ENCODE data around the gene EML4. TPM values are rescaled to one million over a fixed set of nuclear protein-coding genes. Genes with fewer than 3 reads are reported as not detected.
"Not testable (repeated sequence)": the region's sequence is repeated elsewhere in the genome, so short reads cannot be mapped to it uniquely, and the experiment has no call there.

The EML4 gene
- total RNA-seq, 1 donor, result 178 TPM

DNA sequence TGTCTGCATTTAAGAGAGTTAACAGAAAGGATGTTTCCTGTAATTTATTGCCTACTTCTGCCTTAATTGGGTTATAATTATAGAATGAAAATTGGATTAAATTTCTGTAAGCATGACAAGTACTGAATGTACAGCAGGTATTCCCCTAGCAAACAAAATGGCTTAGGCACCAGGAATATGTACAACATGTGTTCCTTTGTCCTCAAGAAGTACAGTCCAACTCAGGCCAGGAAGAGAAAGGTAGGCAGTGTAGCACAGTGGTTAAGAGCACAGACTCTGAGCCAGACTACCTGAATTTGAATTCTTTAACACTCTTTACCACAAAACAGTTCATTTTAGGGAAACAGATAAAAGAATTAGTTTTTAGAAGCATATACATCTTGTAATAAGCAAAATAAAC, 148.8 kb downstream of the EML4 start:
- Histone ChIP-seq H3K4me3 (ENCODE audit: low read length) (no peak overlapping the region), H3K27me3 (ENCODE audit: insufficient read depth, low read length) (no peaks in the 10 kb centered on the region), H3K9me3 (ENCODE audit: low read depth, low read length) (no peaks in the 10 kb centered on the region), H3K4me1 (ENCODE audit: insufficient read depth, low read length) (peaks cover 17% of the 10 kb centered on the region)

DNA sequence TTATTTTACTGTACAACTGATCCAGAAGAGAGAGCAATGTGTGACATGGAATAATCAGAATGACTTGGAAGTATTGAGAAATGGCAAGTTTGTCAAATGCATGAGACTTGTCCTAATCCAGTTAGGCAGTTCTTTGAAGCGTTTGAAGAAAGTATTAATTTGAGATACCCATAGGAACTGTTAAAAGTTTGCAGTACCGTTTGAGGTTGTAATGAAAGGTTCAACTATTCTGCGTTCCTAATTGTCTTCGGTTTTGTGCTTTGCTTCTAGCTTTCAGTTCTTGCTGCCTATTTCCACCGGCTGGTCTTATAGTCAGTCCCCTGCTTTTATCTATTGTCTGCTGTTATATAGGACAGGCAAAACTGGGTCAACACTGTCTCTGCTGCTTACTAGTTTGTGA, 150.1 kb downstream of the EML4 start:
- H3K4me3 ChIP-seq (ENCODE audit: low read length), result no peak overlapping the region
- no peaks in the 10 kb centered on the region for H3K9me3 ChIP-seq (ENCODE audit: low read depth, low read length)
- H3K4me1 ChIP-seq (ENCODE audit: insufficient read depth, low read length), result peaks cover 17% of the 10 kb centered on the region
- H3K27me3 ChIP-seq (ENCODE audit: insufficient read depth, low read length), result no peaks in the 10 kb centered on the region

DNA sequence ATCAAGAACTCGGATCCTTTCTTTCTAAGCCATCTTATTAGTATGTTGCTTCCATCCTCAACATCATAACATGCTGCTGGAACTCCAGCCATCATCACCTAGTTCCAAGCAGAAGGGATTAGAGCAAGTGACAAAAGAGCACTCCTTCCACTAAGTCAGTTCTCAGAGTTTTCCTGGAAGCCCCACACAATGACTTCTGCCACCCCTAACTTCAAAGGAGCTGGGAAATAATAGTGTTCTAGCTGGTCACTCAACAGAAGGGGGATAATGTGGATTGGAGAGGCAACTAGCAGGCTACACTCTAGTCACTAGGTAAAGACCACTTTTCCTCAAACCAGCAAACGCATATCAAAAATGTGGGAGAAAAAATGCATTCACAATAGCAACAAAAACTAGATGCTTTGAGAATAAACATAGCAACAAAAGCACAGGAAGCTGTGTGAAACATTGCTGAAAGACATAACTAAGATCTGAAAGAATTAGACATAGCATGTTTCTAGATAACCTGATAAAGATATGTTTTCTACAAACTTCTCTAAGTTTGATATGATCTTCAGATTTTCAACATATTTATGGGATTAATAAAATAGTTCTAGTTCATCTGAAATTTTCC, 152.4 kb downstream of the EML4 start:
- Histone ChIP-seq H3K4me3 (ENCODE audit: low read length) (no peak overlapping the region), H3K9me3 (ENCODE audit: low read depth, low read length) (no peaks in the 10 kb centered on the region), H3K4me1 (ENCODE audit: insufficient read depth, low read length) (peaks cover 3% of the 10 kb centered on the region), H3K27me3 (ENCODE audit: insufficient read depth, low read length) (no peaks in the 10 kb centered on the region)

DNA sequence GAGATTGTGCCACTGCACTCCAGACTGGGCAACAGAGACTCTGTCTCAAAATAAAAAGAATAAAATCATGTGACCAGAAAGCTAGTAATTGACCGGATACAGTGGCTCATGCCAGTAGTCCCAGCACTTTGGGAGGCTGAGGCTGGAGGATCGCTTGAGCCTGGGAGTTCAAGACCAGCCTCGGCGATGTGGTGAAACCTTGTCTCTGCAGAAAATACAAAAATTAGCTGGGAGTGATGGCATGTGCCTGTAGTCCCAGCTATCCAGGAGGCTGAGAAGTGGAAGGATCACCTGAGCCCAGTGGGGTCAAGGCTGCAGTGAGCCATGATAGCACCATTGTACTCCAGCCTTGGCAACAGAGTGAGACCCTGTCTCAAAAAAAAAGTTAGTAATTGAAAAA, 155.1 kb downstream of the EML4 start:
- H3K9me3 ChIP-seq (ENCODE audit: low read depth, low read length), result no peaks in the 10 kb centered on the region
- H3K27me3 ChIP-seq (ENCODE audit: insufficient read depth, low read length), result no peaks in the 10 kb centered on the region
- H3K4me3 ChIP-seq (ENCODE audit: low read length), result no peak overlapping the region
- peaks cover 3% of the 10 kb centered on the region for H3K4me1 ChIP-seq (ENCODE audit: insufficient read depth, low read length)

DNA sequence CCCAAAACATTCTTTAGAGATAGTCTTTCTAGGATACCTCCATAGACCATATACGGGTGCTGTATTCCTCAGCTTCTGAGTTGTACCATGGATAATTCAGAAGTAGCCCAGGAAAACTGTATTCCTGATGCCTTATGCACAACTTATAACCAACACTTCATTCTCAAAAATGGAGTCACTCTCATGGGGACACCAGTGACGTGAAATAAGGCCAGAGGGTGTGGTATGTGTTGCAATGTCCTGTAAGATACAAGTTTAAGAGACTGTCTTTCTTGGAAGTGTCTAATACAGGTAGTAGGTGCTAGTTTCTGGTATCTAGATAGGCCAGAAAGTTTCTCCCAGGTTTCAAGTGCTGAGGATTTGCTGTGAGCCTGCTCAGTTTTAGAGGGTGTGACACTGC, 155.8 kb downstream of the EML4 start:
- Histone ChIP-seq H3K9me3 (ENCODE audit: low read depth, low read length) (no peaks in the 10 kb centered on the region), H3K4me1 (ENCODE audit: insufficient read depth, low read length) (peaks cover 3% of the 10 kb centered on the region), H3K27me3 (ENCODE audit: insufficient read depth, low read length) (no peaks in the 10 kb centered on the region), H3K4me3 (ENCODE audit: low read length) (no peak overlapping the region)

DNA sequence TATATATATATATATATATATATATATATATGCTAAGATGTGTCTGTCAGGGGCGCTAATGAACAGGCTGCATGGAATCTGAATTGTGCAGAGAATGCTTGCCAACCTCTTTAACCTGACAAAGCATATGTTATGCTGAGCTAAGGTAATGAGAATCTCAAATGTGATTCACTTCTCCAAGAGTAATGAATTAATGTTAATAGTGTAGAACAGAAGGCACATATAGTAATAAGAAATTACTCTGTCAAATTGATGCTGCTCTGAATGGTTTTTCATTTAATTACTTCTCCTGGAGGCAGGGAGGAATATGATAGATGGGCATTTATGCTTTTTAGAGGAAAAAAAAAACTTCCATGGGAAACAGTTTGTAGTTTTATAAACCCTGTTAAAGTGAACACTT, 156.5 kb downstream of the EML4 start:
- H3K9me3 ChIP-seq (ENCODE audit: low read depth, low read length), result no peaks in the 10 kb centered on the region
- H3K4me1 ChIP-seq (ENCODE audit: insufficient read depth, low read length), result peaks cover 3% of the 10 kb centered on the region
- no peak overlapping the region for H3K4me3 ChIP-seq (ENCODE audit: low read length)
- H3K27me3 ChIP-seq (ENCODE audit: insufficient read depth, low read length), result no peaks in the 10 kb centered on the region

DNA sequence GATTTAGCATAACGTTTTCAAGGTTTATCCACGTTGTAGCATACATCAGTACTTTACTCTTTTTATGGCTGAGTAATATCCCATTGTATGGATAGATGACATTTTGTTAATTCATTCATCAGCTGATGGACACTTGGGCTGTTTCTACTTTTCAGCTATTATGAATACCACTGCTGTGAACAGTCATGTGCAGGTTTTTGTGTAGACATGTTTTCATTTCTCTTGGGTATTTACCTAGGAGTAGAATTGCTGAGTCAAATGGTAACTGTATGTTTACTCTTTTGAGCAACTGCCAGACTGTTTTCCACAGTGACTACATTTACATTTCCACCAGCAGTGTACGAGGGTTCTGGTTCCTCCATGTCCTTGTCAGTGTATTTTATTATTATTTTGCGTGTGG, 158.0 kb downstream of the EML4 start:
- Histone ChIP-seq H3K9me3 (ENCODE audit: low read depth, low read length) (no peaks in the 10 kb centered on the region), H3K4me3 (ENCODE audit: low read length) (no peak overlapping the region), H3K27me3 (ENCODE audit: insufficient read depth, low read length) (no peaks in the 10 kb centered on the region), H3K4me1 (ENCODE audit: insufficient read depth, low read length) (no peaks in the 10 kb centered on the region)

DNA sequence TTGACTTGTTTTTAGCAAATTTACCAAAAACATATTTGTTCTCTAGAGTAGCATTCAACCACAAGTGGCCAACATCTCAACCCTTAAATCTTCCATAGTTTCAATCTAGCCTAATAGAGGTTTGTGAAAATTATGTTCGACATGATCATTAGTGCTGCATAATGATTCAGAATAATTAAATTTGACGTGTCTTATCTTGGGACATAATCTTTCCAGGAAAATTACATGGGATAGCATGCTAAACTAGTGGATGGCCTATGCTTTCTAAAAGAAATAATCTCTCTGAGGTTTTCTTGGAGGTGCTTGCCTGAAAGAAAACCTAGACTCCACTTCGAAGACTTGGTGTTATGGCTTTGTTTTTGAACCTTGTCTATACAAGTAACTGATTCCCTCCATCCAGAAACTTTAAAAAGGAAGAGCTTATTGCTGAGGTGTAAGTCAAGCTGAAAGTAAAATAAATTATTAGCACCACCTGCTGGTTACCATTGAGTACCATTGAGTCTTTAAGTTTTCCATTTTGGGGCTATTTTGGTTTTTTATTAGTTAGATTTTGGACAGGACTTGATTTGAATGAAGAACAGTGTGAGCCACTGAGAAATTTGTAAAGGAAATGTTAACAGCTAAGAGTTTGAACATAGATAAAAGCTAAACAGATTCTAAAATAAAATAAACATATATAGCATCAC, 159.1 kb downstream of the EML4 start:
- Histone ChIP-seq H3K9me3 (ENCODE audit: low read depth, low read length) (no peaks in the 10 kb centered on the region), H3K4me1 (ENCODE audit: insufficient read depth, low read length) (no peaks in the 10 kb centered on the region), H3K4me3 (ENCODE audit: low read length) (no peak overlapping the region), H3K27me3 (ENCODE audit: insufficient read depth, low read length) (no peaks in the 10 kb centered on the region)

DNA sequence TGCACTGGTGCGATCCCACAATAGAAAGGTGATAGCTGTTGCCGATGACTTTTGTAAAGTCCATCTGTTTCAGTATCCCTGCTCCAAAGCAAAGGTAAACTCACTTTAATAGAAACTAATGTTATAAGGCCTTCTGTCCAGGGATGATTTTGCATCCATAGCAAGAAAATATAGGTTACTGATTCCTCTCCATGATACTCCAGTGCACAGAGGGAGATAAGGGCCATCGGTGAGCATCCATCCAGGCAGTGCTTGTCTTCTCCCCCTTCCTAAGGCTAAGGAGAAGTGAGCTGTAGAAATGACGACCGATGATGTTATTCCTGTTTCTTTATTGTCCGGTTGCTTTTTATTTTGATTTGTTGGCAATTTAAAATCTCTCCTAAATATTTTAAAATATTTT, 159.8 kb downstream of the EML4 start:
- Histone ChIP-seq H3K27me3 (ENCODE audit: insufficient read depth, low read length) (no peaks in the 10 kb centered on the region), H3K9me3 (ENCODE audit: low read depth, low read length) (no peaks in the 10 kb centered on the region), H3K4me1 (ENCODE audit: insufficient read depth, low read length) (no peaks in the 10 kb centered on the region), H3K4me3 (ENCODE audit: low read length) (no peak overlapping the region)

DNA sequence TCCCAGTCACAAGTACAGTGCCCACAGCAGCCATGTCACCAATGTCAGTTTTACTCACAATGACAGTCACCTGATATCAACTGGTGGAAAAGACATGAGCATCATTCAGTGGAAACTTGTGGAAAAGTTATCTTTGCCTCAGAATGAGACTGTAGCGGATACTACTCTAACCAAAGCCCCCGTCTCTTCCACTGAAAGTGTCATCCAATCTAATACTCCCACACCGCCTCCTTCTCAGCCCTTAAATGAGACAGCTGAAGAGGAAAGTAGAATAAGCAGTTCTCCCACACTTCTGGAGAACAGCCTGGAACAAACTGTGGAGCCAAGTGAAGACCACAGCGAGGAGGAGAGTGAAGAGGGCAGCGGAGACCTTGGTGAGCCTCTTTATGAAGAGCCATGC, 160.6 kb downstream of the EML4 start:
- no peaks in the 10 kb centered on the region for H3K9me3 ChIP-seq (ENCODE audit: low read depth, low read length)
- no peak overlapping the region for H3K4me3 ChIP-seq (ENCODE audit: low read length)
- no peaks in the 10 kb centered on the region for H3K4me1 ChIP-seq (ENCODE audit: insufficient read depth, low read length)
- H3K27me3 ChIP-seq (ENCODE audit: insufficient read depth, low read length), result no peaks in the 10 kb centered on the region

DNA sequence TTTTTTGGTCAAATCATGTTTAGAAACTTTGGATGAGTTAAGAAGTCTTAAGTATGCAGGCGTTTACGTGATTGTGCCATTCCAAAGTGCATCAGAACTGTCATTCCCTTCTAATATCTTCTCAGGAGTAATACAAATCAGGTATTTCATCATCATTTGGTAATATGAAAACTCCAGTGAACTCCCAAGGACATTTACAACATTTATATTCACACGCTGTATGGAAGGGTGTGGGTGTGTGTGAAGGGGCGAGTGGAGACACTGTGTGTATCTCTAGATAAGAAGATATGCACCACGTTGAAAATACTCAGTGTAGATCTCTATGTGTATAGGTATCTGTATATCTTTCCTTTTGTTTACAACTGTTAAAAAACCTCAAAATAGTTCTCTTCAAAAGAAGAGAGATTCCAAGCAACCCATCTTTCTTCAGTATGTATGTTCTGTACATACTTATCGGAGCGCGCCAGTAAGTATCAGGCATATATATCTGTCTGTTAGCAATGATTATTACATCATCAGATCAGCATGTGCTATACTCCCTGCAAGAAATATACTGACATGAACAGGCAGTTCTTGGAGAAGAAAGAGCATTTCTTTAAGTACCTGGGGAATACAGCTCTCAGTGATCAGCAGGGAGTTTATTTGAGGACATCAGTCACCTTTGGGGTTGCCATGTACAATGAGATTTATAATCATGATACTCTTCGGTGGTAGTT, 162.6 kb downstream of the EML4 start:
- Histone ChIP-seq H3K4me1 (ENCODE audit: insufficient read depth, low read length) (no peaks in the 10 kb centered on the region), H3K9me3 (ENCODE audit: low read depth, low read length) (no peaks in the 10 kb centered on the region), H3K27me3 (ENCODE audit: insufficient read depth, low read length) (no peaks in the 10 kb centered on the region)

DNA sequence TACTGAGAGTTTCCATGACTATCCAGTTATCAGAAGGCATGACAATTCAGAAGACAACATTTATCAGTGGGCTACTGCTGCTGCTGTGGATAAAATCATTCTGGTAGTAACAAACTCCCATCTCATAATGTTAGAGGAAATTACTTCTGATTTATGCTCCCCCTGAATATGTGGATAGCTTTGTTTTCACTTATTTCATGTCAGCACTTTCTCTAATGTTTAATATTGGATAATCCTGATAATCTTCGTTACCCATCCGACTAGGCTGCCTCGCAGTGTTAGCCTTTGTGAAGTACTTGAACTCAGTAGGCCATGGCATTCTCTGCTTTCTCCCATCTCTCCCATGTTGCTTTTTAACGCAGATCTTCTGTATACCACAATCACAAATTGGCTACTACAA, 163.4 kb downstream of the EML4 start:
- Histone ChIP-seq H3K9me3 (ENCODE audit: low read depth, low read length) (no peaks in the 10 kb centered on the region), H3K4me3 (ENCODE audit: low read length) (no peak overlapping the region), H3K27me3 (ENCODE audit: insufficient read depth, low read length) (no peaks in the 10 kb centered on the region), H3K4me1 (ENCODE audit: insufficient read depth, low read length) (no peaks in the 10 kb centered on the region)

More for the DNA sequence above, 162.6 kb downstream of the EML4 start:
- H3K4me3 ChIP-seq (ENCODE audit: low read length), result no peak overlapping the region

DNA sequence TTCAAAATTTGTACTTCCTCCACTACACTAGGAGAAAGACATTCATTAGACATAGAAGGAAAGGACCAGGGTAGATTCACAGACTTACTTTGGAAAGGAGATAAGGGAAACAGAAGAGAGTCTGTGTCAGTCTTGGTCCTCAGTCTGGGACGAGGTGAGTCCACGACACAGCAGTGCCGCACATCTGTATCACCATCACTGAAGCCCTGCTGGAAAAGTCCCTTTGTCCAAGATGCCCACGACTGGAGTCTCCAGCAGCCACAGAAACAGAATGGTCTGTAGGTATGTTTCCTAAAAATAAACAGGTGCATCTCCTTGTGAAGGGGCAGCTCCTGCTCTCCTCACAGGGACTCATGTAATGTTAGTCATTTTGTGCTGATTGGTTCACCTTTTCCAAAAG, 164.4 kb downstream of the EML4 start:
- no peak overlapping the region for H3K4me3 ChIP-seq (ENCODE audit: low read length)
- no peaks in the 10 kb centered on the region for H3K4me1 ChIP-seq (ENCODE audit: insufficient read depth, low read length)
- H3K27me3 ChIP-seq (ENCODE audit: insufficient read depth, low read length), result no peaks in the 10 kb centered on the region
- no peaks in the 10 kb centered on the region for H3K9me3 ChIP-seq (ENCODE audit: low read depth, low read length)

DNA sequence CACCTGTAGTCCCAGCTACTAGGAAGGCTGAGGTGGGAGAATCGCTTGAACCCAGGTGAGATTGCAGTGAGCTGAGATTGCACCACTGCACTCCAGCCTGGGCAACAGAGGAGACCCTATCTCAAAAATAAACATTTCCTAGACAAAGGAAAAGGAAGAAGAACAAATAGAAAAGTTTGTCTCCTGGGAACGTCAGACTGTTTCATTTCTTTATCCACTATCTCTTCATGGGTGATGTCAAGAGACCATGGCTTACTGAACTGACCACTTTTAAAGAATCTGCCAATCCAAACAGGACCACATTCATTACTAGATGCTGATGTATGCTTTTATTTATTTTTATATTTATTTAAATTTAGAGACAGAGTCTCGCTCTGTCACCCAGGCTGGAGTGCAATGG, 165.1 kb downstream of the EML4 start:
- no peak overlapping the region for H3K4me3 ChIP-seq (ENCODE audit: low read length)
- H3K9me3 ChIP-seq (ENCODE audit: low read depth, low read length), result no peaks in the 10 kb centered on the region

DNA sequence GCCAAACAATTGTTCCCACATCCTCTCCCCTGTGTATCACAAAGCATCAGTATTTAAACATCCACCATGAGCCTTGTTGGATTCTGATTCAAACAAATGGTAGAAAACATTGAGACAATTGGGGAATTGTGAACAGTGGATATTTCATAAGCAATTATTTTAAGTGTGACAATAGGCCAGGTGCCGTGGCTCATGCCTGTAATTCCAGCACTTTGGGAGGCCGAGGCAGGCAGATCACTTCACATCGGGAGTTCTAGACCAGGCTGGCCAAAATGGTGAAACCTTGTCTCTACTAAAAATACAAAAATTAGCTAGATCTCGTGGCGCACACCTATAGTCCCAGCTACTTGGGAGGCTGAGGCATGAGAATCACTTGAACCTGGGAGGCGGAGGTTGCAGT, 165.7 kb downstream of the EML4 start:
- not testable (repeated sequence) for H3K27me3 ChIP-seq (ENCODE audit: insufficient read depth, low read length); H3K4me1 ChIP-seq (ENCODE audit: insufficient read depth, low read length); H3K9me3 ChIP-seq (ENCODE audit: low read depth, low read length); H3K4me3 ChIP-seq (ENCODE audit: low read length)

More for the DNA sequence above, 165.1 kb downstream of the EML4 start:
- H3K27me3 ChIP-seq (ENCODE audit: insufficient read depth, low read length), result no peaks in the 10 kb centered on the region
- H3K4me1 ChIP-seq (ENCODE audit: insufficient read depth, low read length), result no peaks in the 10 kb centered on the region
